ENCODE data around the gene TMPRSS5.

DNA sequence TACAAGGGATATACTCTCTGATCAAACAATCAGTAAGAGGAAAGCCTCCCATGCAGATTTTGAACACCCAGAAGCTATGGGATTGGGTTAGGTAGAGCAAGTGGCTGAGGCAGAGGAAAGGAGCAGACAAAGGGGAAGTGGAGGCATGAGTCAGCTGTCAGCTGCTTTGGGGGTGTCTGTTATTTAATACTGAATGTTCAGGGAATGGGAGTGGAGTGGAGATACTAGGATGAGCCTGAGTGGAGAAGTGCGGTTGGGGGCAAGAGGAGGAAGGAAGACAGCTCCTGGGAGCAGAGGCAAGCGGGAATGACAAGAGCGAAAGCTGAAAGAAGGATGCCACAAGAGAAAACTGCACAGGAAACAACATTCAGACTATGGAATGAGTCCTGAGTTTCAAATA, 22.7 kb upstream of the TMPRSS5 start:
- TF ChIP-seq, protein P1, sequence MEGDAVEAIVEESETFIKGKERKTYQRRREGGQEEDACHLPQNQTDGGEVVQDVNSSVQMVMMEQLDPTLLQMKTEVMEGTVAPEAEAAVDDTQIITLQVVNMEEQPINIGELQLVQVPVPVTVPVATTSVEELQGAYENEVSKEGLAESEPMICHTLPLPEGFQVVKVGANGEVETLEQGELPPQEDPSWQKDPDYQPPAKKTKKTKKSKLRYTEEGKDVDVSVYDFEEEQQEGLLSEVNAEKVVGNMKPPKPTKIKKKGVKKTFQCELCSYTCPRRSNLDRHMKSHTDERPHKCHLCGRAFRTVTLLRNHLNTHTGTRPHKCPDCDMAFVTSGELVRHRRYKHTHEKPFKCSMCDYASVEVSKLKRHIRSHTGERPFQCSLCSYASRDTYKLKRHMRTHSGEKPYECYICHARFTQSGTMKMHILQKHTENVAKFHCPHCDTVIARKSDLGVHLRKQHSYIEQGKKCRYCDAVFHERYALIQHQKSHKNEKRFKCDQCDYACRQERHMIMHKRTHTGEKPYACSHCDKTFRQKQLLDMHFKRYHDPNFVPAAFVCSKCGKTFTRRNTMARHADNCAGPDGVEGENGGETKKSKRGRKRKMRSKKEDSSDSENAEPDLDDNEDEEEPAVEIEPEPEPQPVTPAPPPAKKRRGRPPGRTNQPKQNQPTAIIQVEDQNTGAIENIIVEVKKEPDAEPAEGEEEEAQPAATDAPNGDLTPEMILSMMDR (optimal IDR thresholded peaks at IDR 0.05 in 1 of 3, IDR thresholded peaks at IDR 0.05 in 1 of 3, conservative IDR thresholded peaks at IDR 0.05 in 1 of 3; ENCODE audit: extremely low read depth in 1 of 3, insufficient read depth in 2 of 3, low read length in 3 of 3), result no peak
- TF ChIP-seq EZH2 (IDR thresholded peaks at IDR 0.05; ENCODE audit: low read length), result no peak

All from keratinocyte (primary cell).